GM12878 (cell line): ENCODE measurements around the gene KIAA2012. TPM values are rescaled to one million over a fixed set of nuclear protein-coding genes. Genes with fewer than 3 reads are reported as not detected.

Experiments
- ATAC-seq: fragments of 200-7000 bp; cut with Tn5 transposase; 3 replicates; pipeline ENCODE4 v1.9.1; 2020; ENCODE audit warnings: mild to moderate bottlenecking, moderate library complexity
- BruUV-seq: library from RNA; stranded (reverse); fragments of 400-500 nt; replicated peaks from 2 replicates; lab custom pipeline; 2021; lab: Mats Ljungman, UMichigan
- CTCF ChIA-PET: fragments of 300-600 bp; sonication (Branson Sonifier 250); formaldehyde crosslinking; extraction: SDS; loops from one replicate; lab custom pipeline; 2021; ENCODE audit warnings: inconsistent platforms; lab: Yijun Ruan, JAX
- POLR2A ChIA-PET: fragments of 350-600 bp; formaldehyde crosslinking; extraction: SDS; loops from one replicate; lab custom pipeline; 2021; ENCODE audit warnings: inconsistent platforms; lab: Charles Lee
- RAD21 ChIA-PET: fragments of 300-600 bp; sonication (Branson Sonifier 250); formaldehyde crosslinking; loops from one replicate; lab custom pipeline; 2023; ENCODE audit warnings: antibody characterized with exemption; ENCODE audit not compliant: unreplicated experiment; lab: Charles Lee
- SMC1A ChIA-PET: fragments of 300-600 bp; sonication (Branson Sonifier 250); formaldehyde crosslinking; loops from one replicate; lab custom pipeline; 2023; ENCODE audit not compliant: unreplicated experiment, uncharacterized antibody; lab: Charles Lee
- DNase-seq: peaks from one replicate; pipeline ENCODE4 v3.0.0-alpha.2; 2011; ENCODE audit warnings: low read depth, low spot score
- FAIRE-seq: peaks from 3 replicates; lab custom pipeline; 2011; peaks lifted over from hg19 to GRCh38; lab: Jason Lieb, UNC
- H2AFZ ChIP-seq: 2 replicates; pipeline ENCODE4 v1.6.0; 2011; ENCODE audit warnings: low read depth, low read length, control low read depth; ENCODE audit not compliant: control insufficient read depth
- H3K27ac ChIP-seq: 2 replicates; pipeline ENCODE4 v1.5.1; 2011; ENCODE audit warnings: control low read depth; ENCODE audit not compliant: control insufficient read depth, insufficient read depth
- H3K27me3 ChIP-seq, 2 experiments: replicated peaks in 1 of 2; 2 replicates each; pipeline versions ENCODE4 v1.6.0 to v1.6.1; 2011; ENCODE audit warnings: low read length in 1 of 2; ENCODE audit not compliant: control insufficient read depth in 2 of 2, insufficient read depth in 2 of 2
- H3K36me3 ChIP-seq, 2 experiments: 2 replicates each; pipeline ENCODE4 v1.5.1; 2011; ENCODE audit warnings: low read length in 1 of 2; ENCODE audit not compliant: control insufficient read depth in 2 of 2, insufficient read depth in 2 of 2
- H3K4me1 ChIP-seq: 2 replicates; pipeline ENCODE4 v1.6.1; 2011; ENCODE audit warnings: mild to moderate bottlenecking, low read length, moderate library complexity, mixed read lengths; ENCODE audit not compliant: control insufficient read depth, insufficient read depth
- H3K4me2 ChIP-seq: 2 replicates; pipeline ENCODE4 v1.6.0; 2011; ENCODE audit warnings: control low read depth; ENCODE audit not compliant: control insufficient read depth, insufficient read depth
- H3K4me3 ChIP-seq: fragments of 200-600 bp; sonication (generic); 2 replicates; pipeline ENCODE4 v1.5.1; 2016
- H3K79me2 ChIP-seq: 2 replicates; pipeline ENCODE4 v1.6.0; 2011; ENCODE audit warnings: low read length; ENCODE audit not compliant: control insufficient read depth, insufficient read depth
- H3K9ac ChIP-seq: 2 replicates; pipeline ENCODE4 v1.8.0; 2011; ENCODE audit warnings: low read length, control low read depth, mixed read lengths; ENCODE audit not compliant: control insufficient read depth, insufficient read depth
- H3K9me3 ChIP-seq: replicated peaks from 3 replicates; pipeline ENCODE4 v1.5.1; 2011; ENCODE audit warnings: mild to moderate bottlenecking, low read length; ENCODE audit not compliant: control insufficient read depth, insufficient read depth
- H4K20me1 ChIP-seq: 2 replicates; pipeline ENCODE4 v1.6.0; 2011; ENCODE audit not compliant: control insufficient read depth, insufficient read depth
- CHD4 ChIP-seq: fragments of 200-600 bp; sonication (generic); IDR thresholded peaks from 2 replicates; pipeline ENCODE4 v1.6.1; 2016; ENCODE audit warnings: mild to moderate bottlenecking
- EP300 ChIP-seq, 2 experiments: fragments of 150-350 bp in 1 of 2; IDR thresholded peaks; 2 replicates each; pipeline ENCODE4 v1.6.1; 2011 to 2012; ENCODE audit warnings: low read depth in 2 of 2, low read length in 2 of 2, borderline replicate concordance in 1 of 2, improper control_type of control experiment in 1 of 2, inconsistent platforms in 1 of 2; ENCODE audit not compliant: control insufficient read depth in 1 of 2
- SREBF1 ChIP-seq: IDR thresholded peaks from 2 replicates; pipeline ENCODE4 v1.6.1; 2012; ENCODE audit warnings: mild to moderate bottlenecking, low read length
- WGBS: methylation state at CpG from one replicate; pipeline ENCODE4 v1.1.6; 2016; ENCODE audit warnings: low lambda C conversion rate; ENCODE audit not compliant: insufficient replicate concordance, insufficient coverage; ENCODE audit errors: missing lambda C conversion rate; 5-methylcytosine and 5-hydroxymethylcytosine counted together
- in situ Hi-C: fragments of 300-500 bp; cut with MboI; formaldehyde crosslinking; loops from 9 replicates; pipeline ENCODE4 v1.14.3; 2018; ENCODE audit warnings: mixed read lengths
- intact Hi-C: fragments of 100-400 bp; cut with micrococcal nuclease; formaldehyde crosslinking; loops from one replicate; pipeline ENCODE4 v1.14.2; 2022; ENCODE audit not compliant: unreplicated experiment
- polyA plus RNA-seq, 11 experiments: library from polyadenylated mRNA; depleted of rRNA in 4 of 11; unstranded in 6 of 11; stranded (reverse) in 5 of 11; fragments of >200 nt; fragmentation: Nextera tagmentation in 4 of 11; fragmentation: Illumina TruSeq in 1 of 11; extraction: Ambion mirVana in 4 of 11; extraction: Trizol in 1 of 11; gene quantifications; 1 replicate in 1 of 11; 2 replicates in 10 of 11; pipeline versions ENCODE4 v1.2.1 to v1.2.3, GENCODE V29; 2011 to 2016; ENCODE audit warnings: inconsistent platforms in 2 of 11, missing spikeins in 2 of 11, low read depth in 1 of 11
- total RNA-seq, 4 experiments: library from RNA; depleted of rRNA in 3 of 4; stranded (reverse); fragments of >200 nt in 3 of 4; fragmentation: Illumina TruSeq in 1 of 4; extraction: Trizol in 1 of 4; gene quantifications; 2 replicates each; pipeline versions ENCODE4 v1.2.1 to v1.2.3, GENCODE V29; 2013 to 2021

The KIAA2012 gene
- total and polyA plus RNA-seq, 10 of the 15 experiments (the other 5 are each of a cell fraction or from before 2014, with no cell fraction given), result 0.03 TPM; not detected in 9

GRCh38 chr2:202030691-202031090 lies 42.4 kb upstream of the KIAA2012 start (continued):
- no peak for TF ChIP-seq EP300 (IDR thresholded peaks at IDR 0.05; ENCODE audit: borderline replicate concordance in 1 of 2, control insufficient read depth in 1 of 2, low read depth in 2 of 2, low read length in 2 of 2)
- TF ChIP-seq, all 136 proteins: peak for 0

GRCh38 chr2:202031246-202031951 lies 41.7 kb upstream of the KIAA2012 start:
- Histone ChIP-seq H3K4me2 (no peak overlapping the region), H3K4me3 (no peak overlapping the region), H2AFZ (no peak overlapping the region), H3K4me1 (no peaks in the 10 kb centered on the region), H3K9me3 (no peaks in the 10 kb centered on the region; the same call in 2 of the 3 replicates), H3K27ac (no peak overlapping the region), H3K36me3 (no peaks in the 10 kb centered on the region), H4K20me1 (no peaks in the 10 kb centered on the region), H3K27me3 (peaks cover 0 to 11% of the 10 kb centered on the region in 2 experiments; a peak in 2 of 4 replicates), H3K9ac (no peak overlapping the region), H3K79me2 (no peaks in the 10 kb centered on the region)
- SMC1A ChIA-PET, result interaction anchor here (1.6 to 2.1 kb wide), 2 partner anchors 17 to 26 kb away, joined by 4 to 9 read pairs; no protein-coding TSS in a partner anchor
- in situ Hi-C loops, result no loop called here
- POLR2A ChIA-PET, result interaction anchor here (0.7 kb wide), 1 partner anchor 12 kb away, joined by 4 read pairs; no protein-coding TSS in a partner anchor
- DNase-seq (no peak), FAIRE-seq (no peak), ATAC-seq (no peak)
- 40% methylated on average over 4 of the region's 4 CpGs for WGBS
- RAD21 ChIA-PET, result no interaction called here
- TF ChIP-seq SREBF1, result no peak
- no peak for TF ChIP-seq CHD4
- BruUV-seq, result no TSS peak
- intact Hi-C loops, result no loop called here
- CTCF ChIA-PET, result interaction anchor here (0.9 to 1.1 kb wide), 3 partner anchors 25 to 27 kb away, joined by 3 to 4 read pairs (median 4); no protein-coding TSS in a partner anchor
